GM23338 (cell line): ENCODE data around the gene MUTYH. TPM values are rescaled to one million over a fixed set of nuclear protein-coding genes. Genes with fewer than 3 reads are reported as not detected.

Source experiments
- ATAC-seq: fragments of 200-7000 bp; cut with Tn5 transposase; 3 replicates; pipeline ENCODE4 v1.9.1; 2020
- DNase-seq: peaks from one replicate; pipeline ENCODE4 v3.0.0-alpha.2; 2015; ENCODE audit warnings: low spot score
- H2AFZ ChIP-seq: fragments of 200-600 bp; sonication (generic); 2 replicates; pipeline ENCODE4 v1.8.0; 2016; ENCODE audit warnings: antibody characterized with exemption, mild to moderate bottlenecking, moderate library complexity
- H3F3A ChIP-seq: fragments of 200-600 bp; sonication (generic); replicated peaks from 2 replicates; pipeline ENCODE4 v1.8.0; 2017; ENCODE audit warnings: antibody characterized with exemption, mixed run types, low read depth
- H3K27ac ChIP-seq: fragments of 200-600 bp; sonication (generic); 2 replicates; pipeline ENCODE4 v1.6.1; 2016; ENCODE audit warnings: low read depth
- H3K27me3 ChIP-seq: fragments of 200-600 bp; sonication (generic); 2 replicates; pipeline ENCODE4 v1.8.0; 2016; ENCODE audit warnings: mild to moderate bottlenecking, mixed run types, moderate library complexity; ENCODE audit not compliant: insufficient read depth
- H3K36me3 ChIP-seq: fragments of 200-600 bp; sonication (generic); 2 replicates; pipeline ENCODE4 v1.8.0; 2016; ENCODE audit warnings: mild to moderate bottlenecking; ENCODE audit not compliant: insufficient read depth
- H3K4me1 ChIP-seq: fragments of 200-600 bp; sonication (generic); 2 replicates; pipeline ENCODE4 v1.8.0; 2016; ENCODE audit warnings: mild to moderate bottlenecking, moderate library complexity; ENCODE audit not compliant: insufficient read depth
- H3K4me2 ChIP-seq: fragments of 200-600 bp; sonication (generic); 2 replicates; pipeline ENCODE4 v1.7.1; 2017; ENCODE audit warnings: mixed run types
- H3K4me3 ChIP-seq: fragments of 200-600 bp; sonication (generic); 2 replicates; pipeline ENCODE4 v1.6.1; 2016; ENCODE audit warnings: mixed run types
- H3K79me2 ChIP-seq: fragments of 200-600 bp; sonication (generic); replicated peaks from 2 replicates; pipeline ENCODE4 v1.8.0; 2017; ENCODE audit warnings: mild to moderate bottlenecking; ENCODE audit not compliant: insufficient read depth
- H3K9me2 ChIP-seq: fragments of 200-600 bp; sonication (generic); 2 replicates; pipeline ENCODE4 v1.8.0; 2017; ENCODE audit not compliant: insufficient read depth
- H4K20me1 ChIP-seq: fragments of 200-600 bp; sonication (generic); replicated peaks from 2 replicates; pipeline ENCODE4 v1.8.0; 2017; ENCODE audit warnings: mild to moderate bottlenecking; ENCODE audit not compliant: insufficient read depth
- H3K27ac Mint-ChIP-seq: 2 replicates; pipeline ENCODE4 v1.8.0; 2020; ENCODE audit warnings: inconsistent platforms, mild to moderate bottlenecking, moderate library complexity, mixed read lengths
- H3K27me3 Mint-ChIP-seq: 3 replicates; pipeline ENCODE4 v1.8.0; 2022; ENCODE audit warnings: low read depth, mild to moderate bottlenecking, moderate library complexity, mixed read lengths, inconsistent platforms; ENCODE audit not compliant: insufficient read depth, poor library complexity
- H3K36me3 Mint-ChIP-seq: 3 replicates; pipeline ENCODE4 v1.8.0; 2021; ENCODE audit warnings: low read depth, mild to moderate bottlenecking, inconsistent platforms, moderate library complexity, mixed read lengths
- H3K4me1 Mint-ChIP-seq: 3 replicates; pipeline ENCODE4 v1.8.0; 2020; ENCODE audit warnings: mild to moderate bottlenecking, inconsistent platforms, mixed read lengths
- H3K4me3 Mint-ChIP-seq: 3 replicates; pipeline ENCODE4 v1.8.0; 2021; ENCODE audit warnings: moderate library complexity, mild to moderate bottlenecking, inconsistent platforms, mixed read lengths
- H3K9me3 Mint-ChIP-seq: 3 replicates; pipeline ENCODE4 v1.8.0; 2020; ENCODE audit warnings: moderate library complexity, mild to moderate bottlenecking, inconsistent platforms, mixed read lengths
- CREB1 ChIP-seq: fragments of 250-450 bp; sonication (Bioruptor Pico); IDR thresholded peaks from 2 replicates; pipeline ENCODE4 v1.5.0; 2020; ENCODE audit warnings: low read depth, mild to moderate bottlenecking, moderate library complexity
- CTCF ChIP-seq, 2 experiments: fragments of 200-600 bp in 1 of 2; sonication (generic) in 1 of 2; conservative IDR thresholded peaks; 2 replicates each; pipeline versions ENCODE4 v1.5.1 to v1.6.1; 2016 to 2017; ENCODE audit warnings: antibody characterized with exemption in 2 of 2, low read depth in 2 of 2, mild to moderate bottlenecking in 2 of 2, moderate library complexity in 1 of 2
- ETS1 ChIP-seq: IDR thresholded peaks from 2 replicates; pipeline ENCODE4 v1.6.1; 2016; ENCODE audit warnings: antibody characterized with exemption
- EZH2 ChIP-seq: fragments of 200-600 bp; sonication (generic); IDR thresholded peaks from one replicate; pipeline ENCODE4 v1.8.0; 2017; ENCODE audit warnings: antibody characterized with exemption, mild to moderate bottlenecking, low read depth; ENCODE audit not compliant: unreplicated experiment
- EZH2phosphoT487 ChIP-seq: fragments of 200-600 bp; sonication (generic); IDR thresholded peaks from one replicate; pipeline ENCODE4 v1.8.1; 2018; ENCODE audit warnings: antibody characterized with exemption; ENCODE audit not compliant: unreplicated experiment
- JUNB ChIP-seq: IDR thresholded peaks from one replicate; pipeline ENCODE4 v1.6.1; 2016; ENCODE audit warnings: antibody characterized with exemption; ENCODE audit not compliant: unreplicated experiment
- NANOG ChIP-seq: IDR thresholded peaks from 2 replicates; pipeline ENCODE4 v1.6.1; 2016; ENCODE audit warnings: antibody characterized with exemption, borderline replicate concordance
- POLR2AphosphoS5 ChIP-seq: IDR thresholded peaks from 2 replicates; pipeline ENCODE4 v1.6.1; 2016; ENCODE audit warnings: antibody characterized with exemption, low read depth
- STAT1 ChIP-seq: IDR thresholded peaks from one replicate; pipeline ENCODE4 v1.6.1; 2016; ENCODE audit warnings: antibody characterized with exemption; ENCODE audit not compliant: unreplicated experiment
- ZNF114 ChIP-seq: fragments of 250-450 bp; sonication (Bioruptor Pico); IDR thresholded peaks from 2 replicates; pipeline ENCODE4 v1.5.0; 2020; ENCODE audit warnings: mild to moderate bottlenecking, moderate library complexity
- ZNF331 ChIP-seq: fragments of 250-450 bp; sonication (Bioruptor Pico); IDR thresholded peaks from 2 replicates; pipeline ENCODE4 v1.5.0; 2020; ENCODE audit warnings: low read depth, mild to moderate bottlenecking, moderate library complexity
- polyA plus RNA-seq: library from polyadenylated mRNA; unstranded; fragments of >200 nt; fragmentation: Nextera tagmentation; extraction: Ambion mirVana; gene quantifications from 2 replicates; pipeline ENCODE4 v1.2.1, GENCODE V29; 2016
- total RNA-seq: library from RNA; depleted of rRNA; stranded (reverse); fragments of >200 nt; shearing (Covaris generic); gene quantifications from 2 replicates; pipeline ENCODE4 v1.2.3, GENCODE V29; 2014
- TF ChIP-seq, protein P1 (sequence below): IDR thresholded peaks from one replicate; pipeline ENCODE4 v1.6.1; 2018; ENCODE audit warnings: antibody characterized with exemption; ENCODE audit not compliant: unreplicated experiment
- TF ChIP-seq, protein P2 (sequence below): fragments of 250-450 bp; sonication (Bioruptor Pico); IDR thresholded peaks from 2 replicates; pipeline ENCODE4 v1.5.0; 2020; ENCODE audit warnings: mild to moderate bottlenecking, moderate library complexity

Gene MUTYH
- total and polyA plus RNA-seq, 2 experiments from 2014 or later, result 47.9 to 67.4 TPM

DNA sequence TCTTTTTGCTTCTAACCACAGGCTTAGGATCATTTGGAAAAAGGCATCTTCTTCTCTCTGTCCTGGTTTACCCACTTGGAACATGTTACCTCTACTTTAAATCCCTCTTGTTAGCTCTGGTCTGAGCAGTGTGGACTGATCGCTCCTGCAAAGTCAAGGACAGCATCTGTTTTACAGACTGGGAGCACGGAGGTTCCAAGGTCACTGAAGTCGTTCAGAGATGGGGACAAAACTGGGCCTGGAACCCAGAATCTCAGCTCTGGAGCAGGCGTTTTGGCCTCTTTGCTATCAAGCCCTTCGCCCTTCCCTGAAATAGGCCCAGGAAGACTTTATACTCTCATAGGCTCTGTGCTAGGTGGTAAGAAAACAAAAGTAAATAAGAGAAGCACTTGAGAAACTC is 11.3 kb upstream of the MUTYH start:
- Histone ChIP-seq H3K4me3 (no peak overlapping the region), H2AFZ (no peak overlapping the region), H3F3A (no peaks in the 10 kb centered on the region), H4K20me1 (no peaks in the 10 kb centered on the region; the same call in none of the 2 replicates), H3K4me1 (no peaks in the 10 kb centered on the region), H3K27ac (no peak overlapping the region), H3K79me2 (no peaks in the 10 kb centered on the region), H3K27me3 (no peaks in the 10 kb centered on the region), H3K4me2 (no peak overlapping the region), H3K36me3 (no peaks in the 10 kb centered on the region), H3K9me2 (no peaks in the 10 kb centered on the region)
- H3K9me3 Mint-ChIP-seq, result no peaks in the 10 kb centered on the region
- ATAC-seq (no peak), DNase-seq (no peak)
- peaks cover 3% of the 10 kb centered on the region; the same call in 1 of the 3 replicates for H3K4me1 Mint-ChIP-seq
- H3K27me3 Mint-ChIP-seq, result peaks cover 2% of the 10 kb centered on the region
- H3K27ac Mint-ChIP-seq, result no peak overlapping the region
- no peak for TF ChIP-seq EZH2
- no peak for TF ChIP-seq EZH2phosphoT487
- TF ChIP-seq STAT1, result no peak
- TF ChIP-seq CTCF (conservative IDR thresholded peaks at IDR 0.05; ENCODE audit: low read depth in 2 of 2), result no peak
- no peak for TF ChIP-seq CREB1 (CRISPR knock-in tag)
- TF ChIP-seq ZNF331 (CRISPR knock-in tag), result no peak
- TF ChIP-seq, protein P1, sequence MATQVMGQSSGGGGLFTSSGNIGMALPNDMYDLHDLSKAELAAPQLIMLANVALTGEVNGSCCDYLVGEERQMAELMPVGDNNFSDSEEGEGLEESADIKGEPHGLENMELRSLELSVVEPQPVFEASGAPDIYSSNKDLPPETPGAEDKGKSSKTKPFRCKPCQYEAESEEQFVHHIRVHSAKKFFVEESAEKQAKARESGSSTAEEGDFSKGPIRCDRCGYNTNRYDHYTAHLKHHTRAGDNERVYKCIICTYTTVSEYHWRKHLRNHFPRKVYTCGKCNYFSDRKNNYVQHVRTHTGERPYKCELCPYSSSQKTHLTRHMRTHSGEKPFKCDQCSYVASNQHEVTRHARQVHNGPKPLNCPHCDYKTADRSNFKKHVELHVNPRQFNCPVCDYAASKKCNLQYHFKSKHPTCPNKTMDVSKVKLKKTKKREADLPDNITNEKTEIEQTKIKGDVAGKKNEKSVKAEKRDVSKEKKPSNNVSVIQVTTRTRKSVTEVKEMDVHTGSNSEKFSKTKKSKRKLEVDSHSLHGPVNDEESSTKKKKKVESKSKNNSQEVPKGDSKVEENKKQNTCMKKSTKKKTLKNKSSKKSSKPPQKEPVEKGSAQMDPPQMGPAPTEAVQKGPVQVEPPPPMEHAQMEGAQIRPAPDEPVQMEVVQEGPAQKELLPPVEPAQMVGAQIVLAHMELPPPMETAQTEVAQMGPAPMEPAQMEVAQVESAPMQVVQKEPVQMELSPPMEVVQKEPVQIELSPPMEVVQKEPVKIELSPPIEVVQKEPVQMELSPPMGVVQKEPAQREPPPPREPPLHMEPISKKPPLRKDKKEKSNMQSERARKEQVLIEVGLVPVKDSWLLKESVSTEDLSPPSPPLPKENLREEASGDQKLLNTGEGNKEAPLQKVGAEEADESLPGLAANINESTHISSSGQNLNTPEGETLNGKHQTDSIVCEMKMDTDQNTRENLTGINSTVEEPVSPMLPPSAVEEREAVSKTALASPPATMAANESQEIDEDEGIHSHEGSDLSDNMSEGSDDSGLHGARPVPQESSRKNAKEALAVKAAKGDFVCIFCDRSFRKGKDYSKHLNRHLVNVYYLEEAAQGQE, result no peak
- TF ChIP-seq, protein P2, sequence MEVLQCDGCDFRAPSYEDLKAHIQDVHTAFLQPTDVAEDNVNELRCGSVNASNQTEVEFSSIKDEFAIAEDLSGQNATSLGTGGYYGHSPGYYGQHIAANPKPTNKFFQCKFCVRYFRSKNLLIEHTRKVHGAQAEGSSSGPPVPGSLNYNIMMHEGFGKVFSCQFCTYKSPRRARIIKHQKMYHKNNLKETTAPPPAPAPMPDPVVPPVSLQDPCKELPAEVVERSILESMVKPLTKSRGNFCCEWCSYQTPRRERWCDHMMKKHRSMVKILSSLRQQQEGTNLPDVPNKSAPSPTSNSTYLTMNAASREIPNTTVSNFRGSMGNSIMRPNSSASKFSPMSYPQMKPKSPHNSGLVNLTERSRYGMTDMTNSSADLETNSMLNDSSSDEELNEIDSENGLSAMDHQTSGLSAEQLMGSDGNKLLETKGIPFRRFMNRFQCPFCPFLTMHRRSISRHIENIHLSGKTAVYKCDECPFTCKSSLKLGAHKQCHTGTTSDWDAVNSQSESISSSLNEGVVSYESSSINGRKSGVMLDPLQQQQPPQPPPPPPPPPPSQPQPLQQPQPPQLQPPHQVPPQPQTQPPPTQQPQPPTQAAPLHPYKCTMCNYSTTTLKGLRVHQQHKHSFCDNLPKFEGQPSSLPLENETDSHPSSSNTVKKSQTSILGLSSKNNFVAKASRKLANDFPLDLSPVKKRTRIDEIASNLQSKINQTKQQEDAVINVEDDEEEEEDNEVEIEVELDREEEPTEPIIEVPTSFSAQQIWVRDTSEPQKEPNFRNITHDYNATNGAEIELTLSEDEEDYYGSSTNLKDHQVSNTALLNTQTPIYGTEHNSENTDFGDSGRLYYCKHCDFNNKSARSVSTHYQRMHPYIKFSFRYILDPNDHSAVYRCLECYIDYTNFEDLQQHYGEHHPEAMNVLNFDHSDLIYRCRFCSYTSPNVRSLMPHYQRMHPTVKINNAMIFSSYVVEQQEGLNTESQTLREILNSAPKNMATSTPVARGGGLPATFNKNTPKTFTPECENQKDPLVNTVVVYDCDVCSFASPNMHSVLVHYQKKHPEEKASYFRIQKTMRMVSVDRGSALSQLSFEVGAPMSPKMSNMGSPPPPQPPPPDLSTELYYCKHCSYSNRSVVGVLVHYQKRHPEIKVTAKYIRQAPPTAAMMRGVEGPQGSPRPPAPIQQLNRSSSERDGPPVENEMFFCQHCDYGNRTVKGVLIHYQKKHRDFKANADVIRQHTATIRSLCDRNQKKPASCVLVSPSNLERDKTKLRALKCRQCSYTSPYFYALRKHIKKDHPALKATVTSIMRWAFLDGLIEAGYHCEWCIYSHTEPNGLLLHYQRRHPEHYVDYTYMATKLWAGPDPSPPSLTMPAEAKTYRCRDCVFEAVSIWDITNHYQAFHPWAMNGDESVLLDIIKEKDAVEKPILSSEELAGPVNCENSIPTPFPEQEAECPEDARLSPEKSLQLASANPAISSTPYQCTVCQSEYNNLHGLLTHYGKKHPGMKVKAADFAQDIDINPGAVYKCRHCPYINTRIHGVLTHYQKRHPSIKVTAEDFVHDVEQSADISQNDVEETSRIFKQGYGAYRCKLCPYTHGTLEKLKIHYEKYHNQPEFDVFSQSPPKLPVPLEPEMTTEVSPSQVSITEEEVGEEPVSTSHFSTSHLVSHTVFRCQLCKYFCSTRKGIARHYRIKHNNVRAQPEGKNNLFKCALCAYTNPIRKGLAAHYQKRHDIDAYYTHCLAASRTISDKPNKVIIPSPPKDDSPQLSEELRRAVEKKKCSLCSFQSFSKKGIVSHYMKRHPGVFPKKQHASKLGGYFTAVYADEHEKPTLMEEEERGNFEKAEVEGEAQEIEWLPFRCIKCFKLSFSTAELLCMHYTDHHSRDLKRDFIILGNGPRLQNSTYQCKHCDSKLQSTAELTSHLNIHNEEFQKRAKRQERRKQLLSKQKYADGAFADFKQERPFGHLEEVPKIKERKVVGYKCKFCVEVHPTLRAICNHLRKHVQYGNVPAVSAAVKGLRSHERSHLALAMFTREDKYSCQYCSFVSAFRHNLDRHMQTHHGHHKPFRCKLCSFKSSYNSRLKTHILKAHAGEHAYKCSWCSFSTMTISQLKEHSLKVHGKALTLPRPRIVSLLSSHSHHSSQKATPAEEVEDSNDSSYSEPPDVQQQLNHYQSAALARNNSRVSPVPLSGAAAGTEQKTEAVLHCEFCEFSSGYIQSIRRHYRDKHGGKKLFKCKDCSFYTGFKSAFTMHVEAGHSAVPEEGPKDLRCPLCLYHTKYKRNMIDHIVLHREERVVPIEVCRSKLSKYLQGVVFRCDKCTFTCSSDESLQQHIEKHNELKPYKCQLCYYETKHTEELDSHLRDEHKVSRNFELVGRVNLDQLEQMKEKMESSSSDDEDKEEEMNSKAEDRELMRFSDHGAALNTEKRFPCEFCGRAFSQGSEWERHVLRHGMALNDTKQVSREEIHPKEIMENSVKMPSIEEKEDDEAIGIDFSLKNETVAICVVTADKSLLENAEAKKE (CRISPR knock-in tag), result no peak
- no peak for TF ChIP-seq ZNF114
- no peak for TF ChIP-seq POLR2AphosphoS5
- TF ChIP-seq ETS1, result no peak
- no peak for TF ChIP-seq JUNB
- TF ChIP-seq NANOG, result no peak
- H3K36me3 Mint-ChIP-seq, result no peaks in the 10 kb centered on the region
- H3K4me3 Mint-ChIP-seq, result no peak overlapping the region
